Panc1 (cell line): Measurements from ENCODE around the gene LMLN. TPM values are rescaled to one million over a fixed set of nuclear protein-coding genes. Genes with fewer than 3 reads are reported as not detected.

Experiments used
- ATAC-seq: fragments of 200-7000 bp; cut with Tn5 transposase; 2 replicates; pipeline ENCODE4 v1.9.1; 2020; ENCODE audit warnings: mild to moderate bottlenecking, moderate library complexity
- BruUV-seq: library from RNA; stranded (reverse); fragments of 400-500 nt; replicated peaks from 2 replicates; lab custom pipeline; 2021; lab: Mats Ljungman, UMichigan
- CTCF ChIA-PET: fragments of 300-600 bp; sonication (Branson Sonifier 250); formaldehyde crosslinking; loops from one replicate; lab custom pipeline; 2022; ENCODE audit warnings: antibody characterized with exemption; lab: Charles Lee
- POLR2A ChIA-PET: fragments of 300-600 bp; sonication (Branson Sonifier 250); formaldehyde crosslinking; loops from one replicate; lab custom pipeline; 2022; ENCODE audit warnings: antibody characterized with exemption; lab: Charles Lee
- DNase-seq: peaks from one replicate; pipeline ENCODE4 v3.0.0-alpha.2; 2010; ENCODE audit warnings: low read depth, low spot score
- H3K27ac ChIP-seq: 2 replicates; pipeline ENCODE4 v1.5.1; 2011; ENCODE audit warnings: mild to moderate bottlenecking, low read length, inconsistent platforms
- H3K27me3 ChIP-seq: fragments of 200-500 bp; sonication (Bioruptor generic); 2 replicates; pipeline ENCODE4 v1.6.0; 2014; ENCODE audit warnings: low read length, inconsistent platforms; ENCODE audit not compliant: control insufficient read depth, insufficient read depth
- H3K36me3 ChIP-seq: fragments of 200-500 bp; sonication (Bioruptor generic); 2 replicates; pipeline ENCODE4 v1.5.1; 2014; ENCODE audit warnings: inconsistent platforms, mild to moderate bottlenecking, low read length, moderate library complexity; ENCODE audit not compliant: control insufficient read depth, insufficient read depth
- H3K4me1 ChIP-seq: 2 replicates; pipeline ENCODE4 v1.5.1; 2011; ENCODE audit warnings: inconsistent platforms, mild to moderate bottlenecking, low read length, moderate library complexity; ENCODE audit not compliant: control insufficient read depth, insufficient read depth
- H3K4me3 ChIP-seq, 2 experiments: 2 replicates each; pipeline ENCODE4 v1.5.1; 2011 to 2012; ENCODE audit warnings: low read depth in 2 of 2, low read length in 2 of 2, mild to moderate bottlenecking in 2 of 2, inconsistent platforms in 1 of 2, moderate library complexity in 1 of 2
- H3K9me3 ChIP-seq: fragments of 200-500 bp; sonication (Bioruptor generic); 2 replicates; pipeline ENCODE4 v1.5.1; 2014; ENCODE audit warnings: low read depth, mild to moderate bottlenecking, inconsistent platforms, low read length, moderate library complexity; ENCODE audit not compliant: control insufficient read depth, insufficient read depth
- CTCF ChIP-seq: fragments of 450-650 bp; IDR thresholded peaks from 2 replicates; pipeline ENCODE4 v1.5.1; 2017; ENCODE audit warnings: mild to moderate bottlenecking
- POLR2AphosphoS5 ChIP-seq: IDR thresholded peaks from 2 replicates; pipeline ENCODE4 v1.6.1; 2012; ENCODE audit warnings: mild to moderate bottlenecking, low read depth, low read length, moderate library complexity
- REST ChIP-seq, 2 experiments: IDR thresholded peaks; 2 replicates each; pipeline ENCODE4 v1.6.1; 2011 to 2012; ENCODE audit warnings: low read depth in 2 of 2, control low read depth in 1 of 2, low read length in 1 of 2, mild to moderate bottlenecking in 1 of 2, moderate library complexity in 1 of 2; ENCODE audit not compliant: insufficient read depth in 1 of 2
- SIN3A ChIP-seq: IDR thresholded peaks from 2 replicates; pipeline ENCODE4 v1.6.1; 2012; ENCODE audit warnings: low read depth, mild to moderate bottlenecking, low read length, moderate library complexity, borderline replicate concordance; ENCODE audit not compliant: insufficient read depth
- TCF7L2 ChIP-seq: IDR thresholded peaks from 2 replicates; pipeline ENCODE4 v1.6.1; 2011; ENCODE audit warnings: mild to moderate bottlenecking, low read depth, low read length, inconsistent platforms
- in situ Hi-C: cut with HindIII; loops from 2 replicates; pipeline ENCODE4 v1.10.0; 2016; ENCODE audit warnings: low sequenced_read_pairs, low pct_unique_long_range_greater_than_20kb
- intact Hi-C: fragments of 100-400 bp; cut with micrococcal nuclease; formaldehyde crosslinking; loops from one replicate; pipeline ENCODE4 v1.10.0; 2022; ENCODE audit not compliant: unreplicated experiment
- total RNA-seq: library from RNA; stranded (reverse); gene quantifications from one replicate; pipeline ENCODE4 v1.2.1, GENCODE V29; 2021; ENCODE audit not compliant: unreplicated experiment

The LMLN gene
- total RNA-seq, 1 experiment from 2014 or later, result 21.8 TPM

GRCh38 chr3:198021320-198021719 lies 61.3 kb downstream of the LMLN start:
- POLR2A ChIA-PET, result no interaction called here
- intact Hi-C loops, result no loop called here
- CTCF ChIA-PET, result no interaction called here

GRCh38 chr3:198022604-198023003 lies 62.6 kb downstream of the LMLN start:
- DNase-seq (no peak), ATAC-seq (no peak)
- intact Hi-C loops, result no loop called here
- Histone ChIP-seq H3K9me3 (no peaks in the 10 kb centered on the region), H3K4me3 (no peak overlapping the region), H3K4me1 (no peaks in the 10 kb centered on the region), H3K36me3 (no peaks in the 10 kb centered on the region), H3K27me3 (no peaks in the 10 kb centered on the region), H3K27ac (no peak overlapping the region)
- POLR2A ChIA-PET, result no interaction called here
- in situ Hi-C loops, result no loop called here
- no TSS peak for BruUV-seq
- CTCF ChIA-PET, result no interaction called here
- TF ChIP-seq SIN3A (no peak), REST (IDR thresholded peaks at IDR 0.05; ENCODE audit: insufficient read depth in 1 of 2, low read depth in 2 of 2, low read length in 1 of 2) (no peak), CTCF (no peak), POLR2AphosphoS5 (no peak), TCF7L2 (no peak)

More at GRCh38 chr3:198021320-198021719, 61.3 kb downstream of the LMLN start:
- Histone ChIP-seq H3K27ac (no peak overlapping the region), H3K4me3 (no peak overlapping the region), H3K9me3 (no peaks in the 10 kb centered on the region), H3K4me1 (no peaks in the 10 kb centered on the region), H3K27me3 (no peaks in the 10 kb centered on the region), H3K36me3 (no peaks in the 10 kb centered on the region)
- no peak for TF ChIP-seq CTCF
- in situ Hi-C loops, result no loop called here
- DNase-seq (no peak), ATAC-seq (no peak)
- BruUV-seq, result no TSS peak

- no peaks in the 10 kb centered on the region for H3K9me3 ChIP-seq
- no peaks in the 10 kb centered on the region for H3K36me3 ChIP-seq
- no TSS peak for BruUV-seq
- no peak overlapping the region for H3K27ac ChIP-seq
- POLR2A ChIA-PET, result no interaction called here
- CTCF ChIA-PET, result no interaction called here
- in situ Hi-C loops, result no loop called here
- ATAC-seq (no peak), DNase-seq (no peak)
- no peak overlapping the region for H3K4me3 ChIP-seq
- no peaks in the 10 kb centered on the region for H3K27me3 ChIP-seq
- intact Hi-C loops, result no loop called here
- TF ChIP-seq POLR2AphosphoS5, result no peak
- TF ChIP-seq REST (IDR thresholded peaks at IDR 0.05; ENCODE audit: insufficient read depth in 1 of 2, low read depth in 2 of 2, low read length in 1 of 2), result no peak
- TF ChIP-seq CTCF, result no peak
- no peak for TF ChIP-seq SIN3A
- no peak for TF ChIP-seq TCF7L2
- no peaks in the 10 kb centered on the region for H3K4me1 ChIP-seq
Measured at GRCh38 chr3:198025644-198026043, 65.6 kb downstream of the LMLN start.
